ENCODE results near the gene USP20.

DNA sequence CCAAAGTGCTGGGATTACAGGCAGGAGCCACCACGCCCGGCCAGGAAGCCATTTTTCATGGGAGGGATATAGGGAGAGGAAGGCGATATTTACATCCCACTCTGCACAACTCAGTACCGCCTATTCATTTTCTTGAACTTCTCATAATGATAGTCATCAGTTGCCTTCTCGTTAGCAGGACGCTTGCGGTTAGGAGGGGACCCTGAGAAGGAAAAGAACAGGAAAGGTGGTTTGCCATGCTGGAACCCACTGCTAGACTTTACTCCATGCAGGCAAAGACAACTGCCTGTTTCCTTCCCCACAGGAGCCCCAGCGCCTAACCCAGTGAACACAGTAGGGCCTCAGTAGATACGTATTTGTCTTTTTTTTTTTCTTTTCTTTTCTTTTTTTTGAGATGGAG is 7.2 kb upstream of the USP20 start:
- TF ChIP-seq, protein P1, sequence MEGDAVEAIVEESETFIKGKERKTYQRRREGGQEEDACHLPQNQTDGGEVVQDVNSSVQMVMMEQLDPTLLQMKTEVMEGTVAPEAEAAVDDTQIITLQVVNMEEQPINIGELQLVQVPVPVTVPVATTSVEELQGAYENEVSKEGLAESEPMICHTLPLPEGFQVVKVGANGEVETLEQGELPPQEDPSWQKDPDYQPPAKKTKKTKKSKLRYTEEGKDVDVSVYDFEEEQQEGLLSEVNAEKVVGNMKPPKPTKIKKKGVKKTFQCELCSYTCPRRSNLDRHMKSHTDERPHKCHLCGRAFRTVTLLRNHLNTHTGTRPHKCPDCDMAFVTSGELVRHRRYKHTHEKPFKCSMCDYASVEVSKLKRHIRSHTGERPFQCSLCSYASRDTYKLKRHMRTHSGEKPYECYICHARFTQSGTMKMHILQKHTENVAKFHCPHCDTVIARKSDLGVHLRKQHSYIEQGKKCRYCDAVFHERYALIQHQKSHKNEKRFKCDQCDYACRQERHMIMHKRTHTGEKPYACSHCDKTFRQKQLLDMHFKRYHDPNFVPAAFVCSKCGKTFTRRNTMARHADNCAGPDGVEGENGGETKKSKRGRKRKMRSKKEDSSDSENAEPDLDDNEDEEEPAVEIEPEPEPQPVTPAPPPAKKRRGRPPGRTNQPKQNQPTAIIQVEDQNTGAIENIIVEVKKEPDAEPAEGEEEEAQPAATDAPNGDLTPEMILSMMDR (IDR thresholded peaks at IDR 0.05): no peak
- TF ChIP-seq POLR2A (IDR thresholded peaks at IDR 0.05): no peak
